Tongue (tissue), 2 donors: ENCODE data around the gene NAT10. TPM values are rescaled to one million over a fixed set of nuclear protein-coding genes. Genes with fewer than 3 reads are reported as not detected.

Source experiments
- DNase-seq: peaks from one replicate; pipeline ENCODE4 v3.0.0-alpha.2; 2015
- total RNA-seq: library from RNA; depleted of rRNA; stranded (reverse); fragments of >200 nt; gene quantifications from one replicate; pipeline ENCODE4 v1.2.3, GENCODE V29; 2014

Gene NAT10
- total RNA-seq, 1 donor from 2014 or later: 23.0 TPM

DNA sequence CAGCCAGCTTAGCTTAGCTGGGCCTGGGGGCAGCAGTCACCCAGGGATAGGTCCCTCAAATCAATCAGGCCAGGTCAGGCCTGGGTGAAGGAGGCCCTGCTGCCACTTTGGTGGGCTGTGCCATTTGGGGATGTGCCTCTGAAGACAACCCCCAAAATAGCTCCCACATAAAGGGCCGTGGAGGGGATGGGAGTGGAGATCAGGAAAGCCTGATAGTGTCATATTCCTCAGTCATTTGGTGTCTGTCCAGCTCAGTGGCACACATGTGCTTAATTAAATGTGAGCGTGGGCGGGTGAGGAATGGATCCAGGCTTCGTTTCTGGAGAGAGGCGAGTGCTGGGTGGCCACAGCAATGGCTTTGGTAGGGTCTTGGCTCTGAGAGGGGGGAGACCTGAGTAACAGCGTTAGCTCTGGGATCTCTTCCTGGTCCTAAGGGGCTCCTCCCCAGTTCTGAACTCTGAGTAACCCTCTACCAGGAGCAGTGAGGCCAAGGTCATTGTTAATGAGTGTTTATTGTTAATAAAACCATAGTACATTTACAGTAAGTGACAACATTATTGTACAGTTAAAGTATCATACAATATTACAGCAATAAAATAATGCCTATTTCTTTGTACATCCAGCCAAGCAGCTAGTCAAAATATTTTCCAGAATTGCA is 45.2 kb downstream of the NAT10 start:
- peak; percentile 16 for DNase-seq

DNA sequence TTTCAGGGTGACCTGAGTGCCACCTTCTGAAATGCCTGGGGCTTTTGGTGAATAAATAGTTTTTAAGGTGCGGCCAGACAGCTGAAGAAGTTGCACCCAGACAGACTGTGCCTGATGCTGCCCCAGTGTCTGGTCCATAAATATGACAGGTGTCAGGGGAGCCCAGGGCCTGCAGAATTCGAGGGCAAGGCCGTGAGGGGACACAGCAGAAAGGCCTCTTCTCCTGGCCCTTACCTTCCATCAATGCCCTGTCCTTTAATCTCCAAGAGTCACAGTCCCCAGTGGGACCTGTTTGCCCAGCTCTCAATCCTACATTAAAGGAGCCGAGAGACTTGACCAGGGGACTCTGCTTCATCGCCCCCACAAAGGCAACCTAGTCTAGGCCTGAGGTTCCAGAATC is 45.7 kb downstream of the NAT10 start:
- DNase-seq: no peak

- DNase-seq: no peak
These were observed 46.8 kb downstream of the NAT10 start for GRCh38 chr11:34151916-34152845.

- no peak for DNase-seq
These were observed 48.8 kb downstream of the NAT10 start for GRCh38 chr11:34154059-34154875.

GRCh38 chr11:34155057-34155756 is 49.8 kb downstream of the NAT10 start:
- DNase-seq: peak; percentile 49

DNA sequence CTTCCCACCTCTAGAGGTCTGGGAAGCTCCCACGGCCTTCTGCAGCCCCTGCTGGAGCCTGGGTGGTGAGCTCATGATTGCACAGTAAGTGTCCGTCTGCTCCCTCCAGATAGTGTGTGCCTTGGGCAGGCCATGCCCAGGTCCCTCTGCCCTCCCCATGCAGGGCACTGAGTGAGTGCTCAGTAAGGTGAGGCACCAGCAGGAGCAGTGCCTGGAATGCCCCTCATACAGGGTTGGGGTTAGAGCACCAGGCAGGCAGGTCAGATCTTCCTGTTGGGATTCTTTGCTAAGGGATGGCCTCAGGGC is 50.3 kb downstream of the NAT10 start:
- DNase-seq: no peak

- DNase-seq: no peak
These were observed 51.7 kb downstream of the NAT10 start for GRCh38 chr11:34157163-34157562.

GRCh38 chr11:34158661-34159060 is 53.2 kb downstream of the NAT10 start:
- no peak for DNase-seq

DNA sequence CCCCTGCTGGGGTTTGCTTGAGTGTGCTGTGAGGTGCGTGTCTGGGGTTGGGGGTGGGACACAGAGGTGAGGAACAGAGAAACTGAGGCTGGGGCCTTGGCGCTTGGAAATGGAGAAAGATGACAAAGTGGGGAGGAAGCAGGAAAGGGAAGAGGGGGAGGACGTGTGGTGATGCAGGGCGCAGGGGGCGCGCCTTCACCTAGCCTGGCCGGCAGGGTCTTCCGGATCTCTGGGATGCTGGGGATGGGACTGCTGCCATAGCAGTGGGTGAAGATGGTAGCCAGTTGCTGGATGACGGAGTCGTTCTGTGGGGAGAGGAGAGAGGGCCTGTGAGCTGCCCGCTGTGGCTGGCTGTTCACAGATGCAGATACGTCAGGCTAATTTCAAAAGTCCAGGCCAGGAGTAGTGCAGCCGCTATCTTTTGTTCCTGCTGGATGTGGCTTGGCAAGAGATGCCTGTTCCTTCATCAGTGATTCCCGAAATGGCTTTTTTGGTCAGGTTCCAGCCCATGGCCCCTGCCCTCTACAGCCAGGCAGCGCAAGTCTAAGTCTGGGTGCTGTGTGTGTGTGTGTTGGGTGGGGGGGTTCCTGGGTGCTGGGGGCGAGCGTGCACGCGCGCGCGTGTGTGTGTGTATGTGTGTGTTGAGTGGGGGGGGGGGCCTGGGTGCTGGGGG is 54.8 kb downstream of the NAT10 start:
- no peak for DNase-seq

DNA sequence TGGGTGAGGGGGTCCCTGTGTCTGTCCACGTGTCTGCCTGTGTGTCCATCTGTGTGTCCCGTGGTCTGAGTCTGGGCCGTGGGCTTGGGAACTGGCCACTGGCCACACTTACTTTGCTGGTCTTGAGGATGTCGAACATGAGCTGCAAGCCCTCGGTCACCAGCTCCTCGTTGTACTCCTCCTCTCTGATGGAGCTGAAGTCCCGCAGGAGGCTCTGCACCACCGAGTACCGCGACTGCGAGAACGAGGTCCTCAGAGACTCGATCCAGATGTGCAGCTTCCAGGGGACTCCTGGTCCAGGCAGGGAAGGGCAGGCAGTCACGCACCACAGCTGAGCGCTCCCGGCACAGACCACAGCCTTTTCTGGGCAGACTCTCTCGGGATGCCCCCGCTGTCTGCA is 55.4 kb downstream of the NAT10 start:
- no peak for DNase-seq

DNA sequence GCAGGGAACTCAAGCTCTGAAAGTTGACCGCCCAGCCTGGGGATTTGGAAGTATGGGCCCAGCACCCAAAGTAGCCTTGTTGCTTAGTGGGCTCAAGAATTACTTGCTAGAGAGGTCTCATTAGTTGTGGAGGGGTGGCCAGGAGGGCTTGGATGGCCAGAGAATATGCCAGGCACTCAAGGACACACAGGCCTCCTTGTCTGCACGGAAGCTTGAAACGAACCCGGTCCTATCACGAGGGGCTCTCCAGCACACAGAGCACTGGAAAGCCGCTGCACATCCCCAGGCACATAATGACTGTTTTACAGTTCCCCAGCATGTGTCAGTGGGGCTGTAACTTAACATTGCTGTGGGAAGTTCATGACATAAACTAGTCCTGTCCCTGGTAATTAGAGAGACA is 55.9 kb downstream of the NAT10 start:
- no peak for DNase-seq

- DNase-seq: no peak
These were observed 56.5 kb downstream of the NAT10 start for GRCh38 chr11:34161812-34162492.

DNA sequence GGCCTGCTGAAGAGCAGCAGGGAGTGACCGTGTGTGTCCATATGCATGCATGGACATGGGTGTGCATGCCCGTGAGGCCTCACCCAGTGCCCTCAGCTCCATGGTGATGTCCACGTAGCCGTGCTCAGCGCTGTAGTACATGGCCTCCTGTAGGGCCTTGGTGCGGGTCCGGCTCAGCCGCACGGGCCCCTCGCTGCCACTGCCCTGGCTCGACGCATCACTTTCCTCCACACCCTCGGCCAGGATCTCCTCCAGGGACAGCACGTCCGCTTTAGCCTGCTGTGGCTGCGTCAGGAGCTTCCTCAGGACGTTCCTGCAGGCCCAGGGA is 57.0 kb downstream of the NAT10 start:
- DNase-seq: no peak

DNA sequence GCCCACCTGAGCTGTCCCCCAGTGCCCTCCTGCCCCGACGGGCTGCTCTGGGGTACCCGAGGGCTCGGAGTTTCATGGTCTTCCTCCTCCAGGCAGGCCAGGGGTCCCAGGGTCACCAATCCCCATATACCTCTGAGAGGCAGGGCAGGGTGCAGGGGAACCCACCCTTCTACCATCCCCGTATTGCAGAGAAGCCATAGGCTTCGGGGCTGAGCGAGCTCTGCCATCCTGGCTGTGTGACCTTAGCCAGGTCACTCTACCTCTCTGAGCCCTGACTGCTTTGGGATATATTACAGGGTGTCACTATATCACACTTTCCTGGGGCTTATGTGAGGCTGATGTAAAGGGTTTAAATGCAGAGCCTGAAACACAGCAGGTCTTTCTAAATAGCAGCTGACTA is 57.4 kb downstream of the NAT10 start:
- DNase-seq: no peak

DNA sequence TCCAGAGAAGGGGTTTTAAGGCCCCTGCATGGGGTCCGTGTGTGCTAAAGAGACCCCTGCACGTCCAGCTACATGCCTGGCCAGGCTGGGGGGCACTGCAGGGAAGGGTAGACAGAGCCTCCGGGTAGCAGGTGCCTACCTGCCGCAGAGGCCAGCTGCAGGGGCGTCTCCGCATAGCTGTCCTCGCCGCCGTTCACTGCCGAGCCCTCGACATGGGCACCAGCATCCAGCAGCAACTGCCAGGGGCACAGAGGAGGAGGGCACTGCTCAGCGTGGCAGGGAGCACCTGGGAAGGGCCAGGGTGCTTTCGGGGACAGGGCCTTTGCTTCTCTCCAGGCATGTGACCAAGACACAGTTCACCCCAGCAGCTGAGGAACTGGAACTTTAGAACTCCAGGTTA is 59.7 kb downstream of the NAT10 start:
- no peak for DNase-seq

GRCh38 chr11:34165786-34166555 is 60.5 kb downstream of the NAT10 start:
- DNase-seq: peak; percentile 55

GRCh38 chr11:34166806-34167740 is 61.6 kb downstream of the NAT10 start:
- DNase-seq: no peak

DNA sequence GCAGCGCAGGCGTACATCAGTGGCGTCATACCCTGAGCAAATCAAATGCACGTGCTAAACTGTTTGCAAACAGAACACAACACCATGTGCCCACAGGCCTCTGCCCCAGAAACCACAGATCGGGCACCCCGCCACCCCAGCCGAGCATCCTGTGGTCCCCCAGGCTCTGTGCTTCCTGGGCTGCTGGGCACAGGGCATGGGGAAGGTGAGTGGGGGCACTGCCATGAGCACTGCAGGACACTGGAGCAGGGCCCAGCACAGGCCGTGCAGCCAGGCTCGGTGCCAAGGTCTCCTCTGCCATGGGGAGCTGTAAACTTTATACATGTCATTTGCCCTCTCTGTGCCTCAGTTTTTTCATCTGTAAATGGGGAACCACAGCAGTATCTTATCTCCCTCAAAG is 62.5 kb downstream of the NAT10 start:
- DNase-seq: no peak
